SU-DHL-6 (cell line): Measurements from ENCODE around the gene ZNF77.

Source experiments
- H2AFZ ChIP-seq: fragments of 200-600 bp; sonication (generic); 2 replicates; pipeline ENCODE4 v1.6.1; 2014; ENCODE audit warnings: low read depth, mild to moderate bottlenecking, moderate library complexity, mixed read lengths, antibody characterized with exemption, low read length; ENCODE audit not compliant: severe bottlenecking
- H3F3A ChIP-seq: fragments of 200-600 bp; shearing (Covaris generic); 2 replicates; pipeline ENCODE4 v1.6.0; 2016; ENCODE audit warnings: antibody characterized with exemption, mild to moderate bottlenecking; ENCODE audit not compliant: insufficient read depth
- H3K27ac ChIP-seq: fragments of 200-600 bp; sonication (generic); 2 replicates; pipeline ENCODE4 v1.5.1; 2016; ENCODE audit warnings: low read depth, mild to moderate bottlenecking, low read length, moderate library complexity, mixed read lengths
- H3K27me3 ChIP-seq: fragments of 200-600 bp; sonication (generic), shearing (Covaris generic); 2 replicates; pipeline ENCODE4 v1.6.0; 2014; ENCODE audit warnings: mild to moderate bottlenecking, low read length
- H3K36me3 ChIP-seq: fragments of 200-600 bp; sonication (generic); 2 replicates; pipeline ENCODE4 v1.6.1; 2014; ENCODE audit warnings: mild to moderate bottlenecking, low read length, mixed read lengths
- H3K4me2 ChIP-seq: fragments of 300-600, 200-600 bp; shearing (Covaris generic), sonication (generic); 2 replicates; pipeline ENCODE4 v1.6.0; 2014; ENCODE audit warnings: low read length, low read depth, mild to moderate bottlenecking; ENCODE audit not compliant: poor library complexity, severe bottlenecking
- H3K4me3 ChIP-seq: fragments of 200-600 bp; sonication (generic); 2 replicates; pipeline ENCODE4 v1.5.1; 2014; ENCODE audit warnings: antibody characterized with exemption, low read length, mild to moderate bottlenecking, mixed read lengths; ENCODE audit not compliant: insufficient read depth, poor library complexity, severe bottlenecking
- H3K79me2 ChIP-seq: fragments of 200-600 bp; sonication (generic); 2 replicates; pipeline ENCODE4 v1.6.1; 2014; ENCODE audit warnings: mild to moderate bottlenecking, low read length, moderate library complexity; ENCODE audit not compliant: insufficient read depth
- H3K9ac ChIP-seq: fragments of 200-600 bp; sonication (generic); 2 replicates; pipeline ENCODE4 v1.7.0; 2014; ENCODE audit warnings: mild to moderate bottlenecking, low read length
- H3K9me2 ChIP-seq: fragments of 200-600 bp; sonication (generic); replicated peaks from 2 replicates; pipeline ENCODE4 v1.6.1; 2014; ENCODE audit warnings: low read length; ENCODE audit not compliant: insufficient read depth
- H3K9me3 ChIP-seq: fragments of 200-600 bp; sonication (generic); 2 replicates; pipeline ENCODE4 v1.6.1; 2014; ENCODE audit warnings: low read length, mixed read lengths; ENCODE audit not compliant: insufficient read depth
- H4K20me1 ChIP-seq: fragments of 200-600 bp; sonication (generic); 2 replicates; pipeline ENCODE4 v1.6.1; 2014; ENCODE audit warnings: low read depth, mild to moderate bottlenecking, antibody characterized with exemption, low read length, moderate library complexity, mixed read lengths
- CTCF ChIP-seq: fragments of 200-600 bp; sonication (generic); IDR thresholded peaks from one replicate; pipeline ENCODE4 v1.5.1; 2017; ENCODE audit warnings: antibody characterized with exemption, mild to moderate bottlenecking, low read length, moderate library complexity; ENCODE audit not compliant: insufficient read depth, poor library complexity, severe bottlenecking
- EZH2phosphoT487 ChIP-seq: fragments of 200-600 bp; sonication (generic), shearing (Covaris generic); conservative IDR thresholded peaks from 2 replicates; pipeline ENCODE4 v1.6.1; 2018; ENCODE audit warnings: mild to moderate bottlenecking, antibody characterized with exemption, low read length, moderate library complexity, mixed read lengths

The ZNF77 gene

GRCh38 chr19:2957160-2957559 lies 12.4 kb upstream of the ZNF77 start:
- no peaks in the 10 kb centered on the region for H3K9me3 ChIP-seq
- no peak overlapping the region for H3K4me2 ChIP-seq
- TF ChIP-seq CTCF, result no peak
- TF ChIP-seq EZH2phosphoT487, result no peak
- no peaks in the 10 kb centered on the region for H3F3A ChIP-seq
- no peaks in the 10 kb centered on the region for H3K36me3 ChIP-seq
- H3K79me2 ChIP-seq, result no peaks in the 10 kb centered on the region
- no peak overlapping the region for H3K4me3 ChIP-seq
- no peak overlapping the region for H3K9ac ChIP-seq
- no peaks in the 10 kb centered on the region for H3K27me3 ChIP-seq
- H2AFZ ChIP-seq, result no peak overlapping the region
- no peaks in the 10 kb centered on the region for H3K9me2 ChIP-seq
- H3K27ac ChIP-seq, result no peak overlapping the region
- H4K20me1 ChIP-seq, result no peaks in the 10 kb centered on the region

GRCh38 chr19:2952953-2953481 lies 8.2 kb upstream of the ZNF77 start:
- Histone ChIP-seq H2AFZ (no peak overlapping the region), H3K4me3 (no peak overlapping the region), H3K36me3 (no peaks in the 10 kb centered on the region), H3K9me3 (no peaks in the 10 kb centered on the region), H4K20me1 (no peaks in the 10 kb centered on the region), H3K27ac (no peak overlapping the region), H3K4me2 (no peak overlapping the region), H3K9ac (no peak overlapping the region), H3F3A (0 out of 2 replicates have a peak, but pooled peaks cover 2% of the 10 kb centered on the region), H3K27me3 (no peaks in the 10 kb centered on the region), H3K79me2 (peaks cover 10% of the 10 kb centered on the region), H3K9me2 (no peaks in the 10 kb centered on the region)
- no peak for TF ChIP-seq CTCF
- TF ChIP-seq EZH2phosphoT487, result no peak

- Histone ChIP-seq H3K9me3 (no peaks in the 10 kb centered on the region), H3K27ac (peak overlapping the region; percentile 43), H4K20me1 (no peaks in the 10 kb centered on the region), H2AFZ (peak overlapping the region; percentile 46), H3K4me3 (peak overlapping the region; percentile 73), H3K9me2 (no peaks in the 10 kb centered on the region), H3K27me3 (no peaks in the 10 kb centered on the region), H3K79me2 (peaks cover 10% of the 10 kb centered on the region), H3K9ac (peak overlapping the region; percentile 76), H3F3A (0 out of 2 replicates have a peak, but pooled peaks cover 2% of the 10 kb centered on the region), H3K4me2 (peak overlapping the region; percentile 65), H3K36me3 (no peaks in the 10 kb centered on the region)
- TF ChIP-seq EZH2phosphoT487, result no peak
These were observed 5.7 kb upstream of the ZNF77 start for GRCh38 chr19:2950286-2951124.

GRCh38 chr19:2949939-2950285 lies 5.1 kb upstream of the ZNF77 start:
- Histone ChIP-seq H4K20me1 (no peaks in the 10 kb centered on the region), H3K27ac (peak overlapping the region; percentile 43), H3K9me2 (no peaks in the 10 kb centered on the region), H3K4me2 (peak overlapping the region; percentile 64), H3K4me3 (peak overlapping the region; percentile 73), H2AFZ (peak overlapping the region; percentile 46), H3K9me3 (no peaks in the 10 kb centered on the region), H3K79me2 (peaks cover 10% of the 10 kb centered on the region), H3K27me3 (no peaks in the 10 kb centered on the region), H3F3A (0 out of 2 replicates have a peak, but pooled peaks cover 2% of the 10 kb centered on the region), H3K36me3 (no peaks in the 10 kb centered on the region), H3K9ac (peak overlapping the region; percentile 76)
- TF ChIP-seq CTCF, result no peak
- TF ChIP-seq EZH2phosphoT487, result no peak
